SU-DHL-6 (cell line): ENCODE data around the gene SLC6A11.

ENCODE experiments used
- CTCF ChIP-seq: fragments of 200-600 bp; sonication (generic); IDR thresholded peaks from one replicate; pipeline ENCODE4 v1.5.1; 2017; ENCODE audit warnings: antibody characterized with exemption, mild to moderate bottlenecking, low read length, moderate library complexity; ENCODE audit not compliant: insufficient read depth, poor library complexity, severe bottlenecking
- EZH2phosphoT487 ChIP-seq: fragments of 200-600 bp; sonication (generic), shearing (Covaris generic); conservative IDR thresholded peaks from 2 replicates; pipeline ENCODE4 v1.6.1; 2018; ENCODE audit warnings: mild to moderate bottlenecking, antibody characterized with exemption, low read length, moderate library complexity, mixed read lengths

GRCh38 chr3:10857235-10857634, 41.2 kb downstream of the SLC6A11 start:
- TF ChIP-seq CTCF (no peak), EZH2phosphoT487 (no peak)
